ENCODE data around the gene FAM120AOS.

DNA sequence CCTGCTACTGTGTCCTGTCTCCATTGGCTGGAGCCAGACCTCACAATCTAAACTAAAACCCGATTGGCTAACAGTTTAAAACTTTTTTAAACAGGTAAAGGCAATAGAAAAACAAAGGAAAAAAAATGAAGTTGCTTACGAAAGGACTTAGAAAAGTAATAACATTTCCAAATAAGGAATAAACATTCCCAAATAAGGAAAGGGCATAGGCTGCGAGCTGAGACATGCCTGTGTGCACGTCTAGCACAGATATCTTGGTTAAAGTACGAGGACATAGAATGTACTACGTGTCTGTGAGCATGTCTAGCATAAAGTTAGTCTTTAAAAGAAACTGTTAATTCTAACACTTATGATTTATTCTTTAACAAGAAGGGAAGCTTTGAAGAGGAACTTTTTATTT, 17.2 kb downstream of the FAM120AOS start:
- TF ChIP-seq, protein P1, sequence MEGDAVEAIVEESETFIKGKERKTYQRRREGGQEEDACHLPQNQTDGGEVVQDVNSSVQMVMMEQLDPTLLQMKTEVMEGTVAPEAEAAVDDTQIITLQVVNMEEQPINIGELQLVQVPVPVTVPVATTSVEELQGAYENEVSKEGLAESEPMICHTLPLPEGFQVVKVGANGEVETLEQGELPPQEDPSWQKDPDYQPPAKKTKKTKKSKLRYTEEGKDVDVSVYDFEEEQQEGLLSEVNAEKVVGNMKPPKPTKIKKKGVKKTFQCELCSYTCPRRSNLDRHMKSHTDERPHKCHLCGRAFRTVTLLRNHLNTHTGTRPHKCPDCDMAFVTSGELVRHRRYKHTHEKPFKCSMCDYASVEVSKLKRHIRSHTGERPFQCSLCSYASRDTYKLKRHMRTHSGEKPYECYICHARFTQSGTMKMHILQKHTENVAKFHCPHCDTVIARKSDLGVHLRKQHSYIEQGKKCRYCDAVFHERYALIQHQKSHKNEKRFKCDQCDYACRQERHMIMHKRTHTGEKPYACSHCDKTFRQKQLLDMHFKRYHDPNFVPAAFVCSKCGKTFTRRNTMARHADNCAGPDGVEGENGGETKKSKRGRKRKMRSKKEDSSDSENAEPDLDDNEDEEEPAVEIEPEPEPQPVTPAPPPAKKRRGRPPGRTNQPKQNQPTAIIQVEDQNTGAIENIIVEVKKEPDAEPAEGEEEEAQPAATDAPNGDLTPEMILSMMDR (IDR thresholded peaks at IDR 0.05): no peak
- TF ChIP-seq POLR2A (IDR thresholded peaks at IDR 0.05): no peak

All from lower leg skin (tissue), 3 donors.